Measurements from ENCODE around the gene PTPRS. TPM values are rescaled to one million over a fixed set of nuclear protein-coding genes. Genes with fewer than 3 reads are reported as not detected.

PTPRS gene
- total RNA-seq, 4 donors from 2014 or later, result 446 to 795 (median 529) TPM

DNA sequence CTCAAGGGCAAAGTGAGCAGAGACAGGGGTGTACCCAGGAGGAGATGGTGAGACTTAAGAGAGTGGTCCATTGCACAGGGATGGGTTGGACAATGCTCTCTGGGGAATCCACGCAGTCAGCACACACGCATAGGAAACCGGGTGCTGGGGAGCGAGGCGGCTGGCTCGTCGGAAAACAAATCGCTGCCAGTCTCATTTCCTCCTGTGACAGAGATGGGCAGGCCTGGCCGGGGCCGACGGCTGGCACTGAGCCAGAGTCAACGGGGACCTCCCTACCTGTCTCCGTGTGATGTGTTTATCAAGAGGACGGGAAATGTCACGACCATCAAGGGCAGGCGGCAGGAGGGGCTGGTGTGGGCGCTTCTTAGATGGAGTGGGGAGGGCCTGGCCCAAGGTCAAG, 27.3 kb downstream of the PTPRS start:
- TF ChIP-seq POLR2A (IDR thresholded peaks at IDR 0.05), result no peak
- TF ChIP-seq, protein P1, sequence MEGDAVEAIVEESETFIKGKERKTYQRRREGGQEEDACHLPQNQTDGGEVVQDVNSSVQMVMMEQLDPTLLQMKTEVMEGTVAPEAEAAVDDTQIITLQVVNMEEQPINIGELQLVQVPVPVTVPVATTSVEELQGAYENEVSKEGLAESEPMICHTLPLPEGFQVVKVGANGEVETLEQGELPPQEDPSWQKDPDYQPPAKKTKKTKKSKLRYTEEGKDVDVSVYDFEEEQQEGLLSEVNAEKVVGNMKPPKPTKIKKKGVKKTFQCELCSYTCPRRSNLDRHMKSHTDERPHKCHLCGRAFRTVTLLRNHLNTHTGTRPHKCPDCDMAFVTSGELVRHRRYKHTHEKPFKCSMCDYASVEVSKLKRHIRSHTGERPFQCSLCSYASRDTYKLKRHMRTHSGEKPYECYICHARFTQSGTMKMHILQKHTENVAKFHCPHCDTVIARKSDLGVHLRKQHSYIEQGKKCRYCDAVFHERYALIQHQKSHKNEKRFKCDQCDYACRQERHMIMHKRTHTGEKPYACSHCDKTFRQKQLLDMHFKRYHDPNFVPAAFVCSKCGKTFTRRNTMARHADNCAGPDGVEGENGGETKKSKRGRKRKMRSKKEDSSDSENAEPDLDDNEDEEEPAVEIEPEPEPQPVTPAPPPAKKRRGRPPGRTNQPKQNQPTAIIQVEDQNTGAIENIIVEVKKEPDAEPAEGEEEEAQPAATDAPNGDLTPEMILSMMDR (IDR thresholded peaks at IDR 0.05), result no peak
- TF ChIP-seq EP300 (IDR thresholded peaks at IDR 0.05), result no peak
- Histone ChIP-seq H3K4me1 (peaks cover 0 to 11% (median 0%) of the 10 kb centered on the region in 4 donors), H3K9me3 (peaks cover 0 to 5% (median 0%) of the 10 kb centered on the region in 4 donors), H3K27me3 (no peaks in the 10 kb centered on the region), H3K4me3 (no peak overlapping the region), H3K27ac (no peak overlapping the region), H3K36me3 (no peaks in the 10 kb centered on the region)
- DNase-seq (ENCODE audit: low spot score in 2 of 2), result no peak
- 27 to 41% methylated on average over 16 to 17 of the region's 17 CpGs for WGBS, 2 donors

DNA sequence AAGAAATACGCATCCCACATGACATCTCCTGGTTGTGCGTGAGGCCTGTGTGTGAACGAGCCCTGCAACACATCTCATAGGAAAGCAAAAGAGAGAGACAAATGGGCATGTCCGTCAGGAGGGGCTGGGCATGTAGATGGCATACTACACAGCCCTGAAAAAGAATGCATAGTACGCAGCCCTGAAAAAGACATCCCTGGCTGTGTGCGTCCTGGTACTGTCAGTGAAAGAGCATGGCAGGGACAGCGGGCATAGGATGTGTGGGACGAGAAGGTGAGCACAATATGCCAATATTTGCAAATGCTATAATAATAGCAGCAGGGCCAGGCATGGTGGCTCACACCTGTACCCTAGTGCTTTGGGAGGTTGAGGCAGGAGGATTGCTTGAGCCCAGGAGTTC, 28.6 kb downstream of the PTPRS start:
- DNase-seq (ENCODE audit: low spot score in 2 of 2), result no peak
- WGBS, 2 donors, result 94 to 96% methylated on average over 8 of the region's 8 CpGs

DNA sequence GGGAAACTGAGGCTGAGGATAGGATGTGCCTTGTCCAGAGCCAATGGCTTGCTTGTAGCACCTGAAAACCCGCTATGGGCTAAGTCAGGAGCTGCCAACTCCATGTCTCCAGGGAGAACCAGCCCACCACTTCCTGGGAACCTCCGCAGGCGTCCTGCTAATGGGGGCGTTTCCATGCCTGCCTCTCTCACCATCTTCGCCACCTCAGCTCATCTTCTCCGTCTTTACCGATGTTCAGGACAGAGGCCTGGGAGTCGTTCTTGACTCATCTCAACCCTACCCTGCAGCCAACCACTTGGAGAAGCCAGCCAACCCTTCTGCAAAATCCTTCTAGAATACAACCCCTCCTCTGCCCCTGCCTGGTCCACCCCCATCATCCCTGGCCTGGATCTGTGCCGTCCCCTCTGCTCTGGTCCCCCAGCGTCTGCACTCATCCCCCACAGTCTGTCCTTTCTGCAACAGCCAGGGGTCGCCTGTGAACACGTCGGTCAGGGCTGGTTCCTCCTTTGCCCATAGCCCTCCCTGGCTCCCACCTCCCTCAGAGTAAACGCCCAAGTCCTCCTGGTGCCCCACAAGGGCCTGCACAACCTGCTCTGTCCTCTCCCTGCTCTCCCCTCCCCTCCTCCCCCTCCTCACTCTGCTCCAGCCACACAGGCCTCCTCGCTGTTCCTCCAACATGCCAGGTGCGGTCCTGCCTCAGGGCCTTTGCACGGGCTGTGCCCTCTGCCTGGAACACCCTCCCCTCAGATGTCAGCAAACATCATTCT, 31.0 kb downstream of the PTPRS start:
- 56 to 60% methylated on average over 17 of the region's 17 CpGs for WGBS, 2 donors
- Histone ChIP-seq H3K36me3 (no peaks in the 10 kb centered on the region), H3K9me3 (peaks cover 0 to 5% (median 0%) of the 10 kb centered on the region in 4 donors), H3K4me1 (peaks cover 0 to 13% (median 0%) of the 10 kb centered on the region in 4 donors), H3K27ac (peak overlapping the region in 2 of 4 donors; percentile 80 to 87), H3K4me3 (no peak overlapping the region), H3K27me3 (no peaks in the 10 kb centered on the region)
- TF ChIP-seq EP300 (IDR thresholded peaks at IDR 0.05) (no peak), POLR2A (IDR thresholded peaks at IDR 0.05) (no peak)
- TF ChIP-seq, protein P1 (IDR thresholded peaks at IDR 0.05), result no peak
- no peak for DNase-seq (ENCODE audit: low spot score in 2 of 2)

More for the DNA sequence above, 28.6 kb downstream of the PTPRS start:
- peaks cover 0 to 5% (median 0%) of the 10 kb centered on the region in 4 donors for H3K9me3 ChIP-seq
- H3K36me3 ChIP-seq, result no peaks in the 10 kb centered on the region
- H3K27me3 ChIP-seq, result no peaks in the 10 kb centered on the region
- no peak overlapping the region for H3K4me3 ChIP-seq
- H3K4me1 ChIP-seq, result peaks cover 0 to 13% (median 0%) of the 10 kb centered on the region in 4 donors
- H3K27ac ChIP-seq, result no peak overlapping the region
- TF ChIP-seq POLR2A (IDR thresholded peaks at IDR 0.05) (no peak), EP300 (IDR thresholded peaks at IDR 0.05) (no peak)
- TF ChIP-seq, protein P1 (IDR thresholded peaks at IDR 0.05), result no peak

DNA sequence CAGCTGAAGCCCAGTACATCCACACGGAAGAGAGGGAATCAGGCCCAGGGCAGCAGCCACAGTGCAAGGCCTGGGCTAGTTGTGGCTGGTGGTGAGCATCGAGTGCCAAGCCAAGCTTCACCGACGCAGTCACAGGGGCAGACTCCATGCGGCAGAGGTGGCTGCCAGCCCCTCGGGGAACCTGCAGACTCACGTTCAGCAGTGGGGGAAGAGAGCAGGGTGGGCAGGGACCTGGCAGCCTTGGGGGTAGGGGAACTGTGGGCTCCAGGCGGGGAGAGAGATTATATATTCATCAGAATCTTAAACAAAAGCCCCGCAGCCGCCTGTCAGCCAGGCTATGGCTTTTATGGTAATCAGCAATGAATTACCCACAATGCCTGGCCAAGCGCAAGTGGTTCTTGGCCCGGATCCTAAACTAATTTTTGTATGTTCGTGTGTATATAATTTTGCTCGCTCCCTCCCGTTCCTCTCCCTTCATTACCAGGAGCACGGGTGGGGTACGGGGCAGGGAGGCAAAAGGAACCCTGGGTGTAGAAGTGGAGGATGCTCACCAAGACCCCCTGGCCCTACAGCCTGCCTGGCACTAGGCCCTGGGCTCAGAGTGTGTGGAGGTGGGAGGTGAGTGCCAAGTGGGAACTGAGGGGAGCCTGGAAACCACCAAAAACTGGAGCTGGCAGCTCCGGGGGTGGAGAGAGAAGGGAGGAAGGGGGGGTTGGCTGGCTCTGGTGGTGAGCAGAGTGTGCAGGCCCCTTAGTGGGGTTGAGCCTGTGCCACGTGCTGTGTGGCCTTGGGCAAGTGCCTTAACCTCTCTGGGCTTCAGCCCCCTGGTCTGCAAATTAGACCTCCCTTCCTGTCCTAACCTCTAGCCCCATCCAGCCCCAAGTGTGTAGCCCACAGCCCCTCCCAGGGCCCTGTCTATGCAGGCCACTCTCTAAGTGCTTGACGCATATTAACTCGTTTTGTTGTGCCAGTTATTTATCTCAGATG, 31.9 kb downstream of the PTPRS start:
- Histone ChIP-seq H3K27ac (peak overlapping the region; percentile 32 to 87 (median 73)), H3K27me3 (no peaks in the 10 kb centered on the region), H3K4me1 (peaks cover 0 to 13% (median 0%) of the 10 kb centered on the region in 4 donors), H3K4me3 (peak overlapping the region in 1 of 4 donors; percentile 16), H3K36me3 (no peaks in the 10 kb centered on the region), H3K9me3 (peaks cover 0 to 5% (median 0%) of the 10 kb centered on the region in 4 donors)
- DNase-seq (ENCODE audit: low spot score in 2 of 2), result peak; percentile 55 to 59
- WGBS, 2 donors, result 23 to 33% methylated on average over 15 to 21 of the region's 21 CpGs
- TF ChIP-seq EP300 (IDR thresholded peaks at IDR 0.05), result peak in 1 of 2 donors; percentile 97
- TF ChIP-seq, protein P1 (IDR thresholded peaks at IDR 0.05), result peak in 1 of 5 experiments; percentile 24
- TF ChIP-seq POLR2A (IDR thresholded peaks at IDR 0.05), result peak; percentile 80 to 83

Measured in tibial nerve (tissue), 4 donors.